Measurements from ENCODE around the gene ADAMTS17.

Gene ADAMTS17

DNA sequence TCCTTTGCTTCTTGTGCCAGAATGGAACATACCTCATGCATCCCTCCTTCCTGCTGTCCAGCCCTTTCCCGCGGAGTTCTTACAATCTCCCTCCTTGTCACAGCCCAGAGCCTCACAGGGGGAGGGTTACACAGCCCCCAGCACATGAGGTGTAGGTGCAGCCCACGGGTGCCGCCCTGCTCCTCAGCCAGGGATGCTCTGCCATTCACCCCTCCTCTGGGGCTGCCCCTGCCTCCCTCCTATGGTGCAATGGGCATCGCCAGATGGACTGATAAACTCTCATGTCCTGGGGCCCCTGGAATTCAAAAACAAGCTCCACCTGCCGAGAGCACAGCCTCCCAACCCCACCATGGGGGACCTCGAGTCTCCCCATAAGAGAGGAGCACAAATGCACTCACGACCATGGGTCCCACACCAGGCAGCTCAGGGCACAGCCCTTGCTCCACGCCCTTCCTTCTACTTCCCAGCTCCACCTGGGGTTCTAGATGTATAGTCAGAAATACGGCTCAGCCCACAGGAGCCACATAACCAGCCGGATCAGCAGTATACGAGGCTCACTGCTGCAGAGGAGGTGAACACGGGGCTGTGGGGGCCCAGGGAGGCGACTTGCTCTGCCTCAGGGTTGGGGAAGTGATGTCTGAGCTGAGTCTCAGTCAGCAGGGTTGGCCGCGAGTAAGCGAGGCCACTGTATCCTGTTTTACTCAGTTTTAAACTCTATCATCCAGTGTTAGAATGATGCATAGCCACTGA lies 338.8 kb downstream of the ADAMTS17 start:
- no peak for DNase-seq

DNA sequence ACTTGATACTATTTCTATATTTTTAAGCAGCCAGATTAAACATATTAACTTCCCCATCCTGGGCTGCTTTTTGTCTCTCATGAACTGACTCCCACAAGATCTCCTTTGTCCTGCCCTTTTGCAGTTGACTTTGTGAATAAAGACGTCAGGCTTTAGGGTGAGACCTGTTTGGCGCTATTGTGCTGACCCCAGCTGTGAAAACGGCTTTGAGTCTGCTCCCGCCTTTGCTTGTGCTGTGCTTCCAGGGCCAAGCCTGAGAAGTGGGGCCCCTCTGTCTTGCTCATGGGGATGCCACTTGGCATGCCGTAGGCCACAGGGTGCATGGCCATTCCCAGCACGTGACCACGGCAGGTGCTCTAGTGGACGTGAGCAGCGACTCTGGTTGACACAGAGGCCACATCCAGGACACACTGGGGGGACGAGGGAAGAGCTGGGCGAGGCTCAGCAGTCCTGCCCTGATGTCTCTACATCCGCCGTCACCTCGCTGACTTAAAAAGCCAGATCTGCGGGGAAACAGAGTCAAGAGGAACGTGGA lies 339.6 kb downstream of the ADAMTS17 start:
- no peak for DNase-seq

DNA sequence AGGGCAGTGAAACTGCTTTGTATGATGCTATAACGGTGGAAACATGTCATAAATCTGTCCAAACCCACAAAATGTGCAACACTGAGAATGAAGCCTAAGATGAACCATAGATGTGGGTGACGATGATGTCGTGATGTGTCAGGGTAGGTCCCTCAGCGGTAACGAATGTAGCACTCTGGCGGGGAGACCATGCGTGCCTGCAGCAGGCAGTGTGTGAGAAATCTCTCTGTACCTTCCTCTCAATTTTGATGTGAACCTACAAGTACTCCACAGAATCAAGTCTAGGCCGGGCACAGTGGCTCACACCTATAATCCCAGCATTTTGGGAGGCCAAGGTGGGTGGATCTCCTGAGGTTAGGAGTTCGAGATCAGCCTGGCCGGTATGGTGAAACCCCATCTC lies 340.4 kb downstream of the ADAMTS17 start:
- no peak for DNase-seq

DNA sequence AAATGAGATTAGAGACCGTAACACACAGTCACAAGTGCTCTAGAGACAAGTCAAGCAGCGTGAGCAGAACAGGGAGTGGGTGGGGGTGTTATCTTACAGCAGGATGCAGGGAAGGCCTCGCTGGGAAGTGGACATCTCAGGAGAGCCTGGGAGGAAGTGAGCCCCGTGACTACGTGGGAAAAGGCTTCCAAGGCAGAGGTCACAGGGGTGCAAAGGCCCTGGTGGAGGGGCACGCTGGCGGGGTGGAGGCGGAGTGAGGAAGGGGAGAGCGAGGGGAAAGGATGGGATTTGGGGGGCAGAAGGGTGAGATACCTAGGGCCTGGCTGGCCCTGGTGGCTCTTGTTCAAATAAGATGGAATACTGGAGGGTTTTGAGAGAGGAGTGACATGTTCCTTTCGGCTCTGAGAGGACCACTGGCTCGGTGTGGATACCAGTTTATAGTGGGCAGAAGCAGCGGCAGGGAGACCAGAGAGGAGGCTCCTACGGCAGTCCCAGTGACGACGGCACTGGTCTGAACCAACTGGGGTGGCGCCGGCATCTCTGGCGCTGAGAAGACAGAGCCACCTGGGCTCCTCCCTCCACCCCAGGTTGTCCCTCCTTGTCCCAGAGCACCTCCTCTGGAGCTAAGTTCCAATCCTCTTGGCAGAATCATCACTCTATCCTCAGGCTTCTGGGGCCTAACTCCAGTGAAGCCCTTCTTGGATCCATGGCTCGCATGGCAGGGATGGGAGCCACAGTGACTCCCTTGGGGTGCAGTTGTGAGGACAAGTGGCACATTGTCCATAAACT lies 342.3 kb downstream of the ADAMTS17 start:
- DNase-seq = no peak

DNA sequence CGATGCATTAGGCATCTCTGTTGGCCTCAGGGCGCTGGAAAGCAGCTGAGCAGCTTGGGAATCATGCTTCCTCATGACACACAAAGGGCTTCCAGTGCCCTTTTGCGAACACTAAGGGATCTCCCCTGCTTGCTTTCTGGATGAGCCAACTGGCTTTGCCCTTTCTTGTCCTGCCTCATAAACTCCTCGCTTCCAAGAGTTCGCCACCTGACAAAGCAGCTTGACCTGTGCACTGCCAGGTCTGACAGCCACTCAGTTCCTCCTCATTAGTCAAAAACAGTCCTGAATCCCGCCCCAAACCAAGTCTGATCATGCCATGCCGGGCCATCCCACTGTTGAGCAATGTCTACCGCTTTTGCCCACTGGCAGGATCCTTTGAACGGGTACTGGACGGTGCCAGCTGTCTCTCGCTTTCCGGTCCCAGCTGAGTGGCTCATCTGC lies 343.1 kb downstream of the ADAMTS17 start:
- no peak for DNase-seq

DNA sequence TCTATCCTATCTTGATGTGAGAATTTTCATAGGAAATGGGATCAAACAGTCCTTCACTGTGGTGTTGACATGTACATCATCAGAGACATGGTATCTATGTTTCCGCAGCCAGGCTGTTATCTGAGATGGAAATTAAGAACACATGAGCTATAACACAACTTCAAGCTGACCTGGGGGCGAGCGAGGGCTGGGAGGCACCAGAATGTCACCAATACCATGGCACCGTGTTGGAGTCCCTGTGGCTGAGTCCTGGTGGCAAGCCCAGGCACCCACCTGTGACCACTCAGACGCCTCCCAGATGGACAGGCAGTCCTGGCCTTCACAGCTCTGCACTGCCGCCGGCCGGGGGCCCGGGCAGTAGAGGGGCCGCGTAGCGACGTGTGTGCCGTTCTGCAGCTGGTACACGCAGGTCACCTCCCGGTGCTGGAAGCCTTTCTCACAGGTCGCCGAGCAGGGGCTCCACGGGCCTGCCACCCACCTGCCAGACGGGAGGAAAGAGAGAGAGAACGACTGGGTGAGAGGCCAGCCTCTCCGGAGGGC lies 344.6 kb downstream of the ADAMTS17 start:
- DNase-seq = no peak

DNA sequence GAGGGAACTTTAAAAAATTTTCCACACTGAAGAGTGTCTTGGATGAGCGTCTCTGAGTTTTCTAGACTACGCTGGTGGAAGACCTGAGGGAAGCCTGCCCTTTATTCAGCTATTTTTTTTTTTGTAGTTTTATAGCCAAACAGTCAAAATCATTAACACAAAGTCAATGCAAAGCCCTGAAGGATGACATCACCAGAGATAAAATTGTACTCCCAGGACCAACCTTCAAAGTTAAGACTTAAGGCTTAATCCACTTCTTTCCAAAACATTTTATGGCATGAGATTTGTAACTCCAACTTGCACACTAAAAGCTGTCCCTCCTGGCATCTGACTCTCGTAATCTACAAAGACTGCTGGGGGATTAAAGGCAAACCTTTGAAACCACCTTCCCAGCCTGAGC lies 345.1 kb downstream of the ADAMTS17 start:
- no peak for DNase-seq

DNA sequence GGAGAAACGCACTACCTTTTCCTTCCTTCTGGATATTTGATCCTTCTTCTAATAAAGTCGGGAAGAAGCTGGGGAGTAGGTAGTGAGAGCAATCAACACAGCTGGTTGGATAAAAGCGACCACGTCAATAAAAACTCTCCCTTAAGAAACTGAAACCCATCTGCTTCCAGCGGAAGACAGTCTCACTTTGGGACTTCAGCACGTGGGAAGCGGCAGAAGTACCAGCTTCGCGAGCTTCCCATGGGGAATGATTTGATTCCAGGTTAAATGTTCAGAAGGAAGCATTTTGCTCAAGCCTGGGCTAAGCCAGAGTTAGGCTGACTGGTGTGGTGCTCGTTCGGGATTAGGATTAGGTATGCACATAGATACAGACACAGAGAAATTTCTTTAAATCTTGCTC lies 346.2 kb downstream of the ADAMTS17 start:
- no peak for DNase-seq

DNA sequence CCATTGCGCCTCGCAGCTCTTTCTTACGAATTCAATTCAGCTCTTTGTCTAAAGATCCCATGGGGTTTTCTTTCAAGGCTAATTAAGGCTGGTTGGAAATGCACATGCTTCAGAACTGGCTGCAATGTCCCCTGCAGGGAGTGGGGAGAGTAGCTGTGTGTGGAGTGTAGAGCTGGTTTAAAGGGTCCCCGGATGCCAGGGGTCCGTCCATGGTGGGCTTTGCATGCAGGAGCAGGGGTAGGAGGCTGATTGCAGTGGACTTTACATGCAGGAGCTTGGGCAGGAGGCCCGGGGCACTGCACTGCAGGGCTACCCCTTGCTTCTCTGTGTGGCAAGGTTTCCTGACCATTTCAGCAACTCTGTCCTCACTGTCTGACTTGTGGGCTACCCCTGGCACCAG lies 346.9 kb downstream of the ADAMTS17 start:
- DNase-seq = peak in 1 of 2 experiments; percentile 22

DNA sequence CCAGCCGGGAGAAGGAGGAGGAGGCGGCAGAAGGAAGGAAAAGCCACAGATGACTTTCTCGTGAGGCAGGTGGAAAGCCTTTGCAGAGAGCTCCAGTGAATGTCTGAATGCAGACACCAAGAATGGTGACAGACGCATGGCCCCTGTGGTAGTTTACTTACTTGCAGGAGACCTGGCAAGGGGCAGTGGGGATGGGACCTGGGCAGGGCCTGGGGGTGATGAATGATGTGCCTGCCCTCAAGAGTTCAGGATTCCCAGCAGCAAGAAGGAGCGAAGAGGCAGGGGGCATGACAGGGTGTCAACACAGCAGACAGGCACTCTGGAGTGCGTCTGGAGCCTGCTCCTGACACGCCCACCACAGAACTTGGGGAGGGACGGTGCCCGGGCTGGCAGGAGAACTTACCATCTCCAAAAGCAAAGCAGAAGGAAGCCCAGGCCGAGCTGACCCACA lies 348.1 kb downstream of the ADAMTS17 start:
- no peak for DNase-seq

DNA sequence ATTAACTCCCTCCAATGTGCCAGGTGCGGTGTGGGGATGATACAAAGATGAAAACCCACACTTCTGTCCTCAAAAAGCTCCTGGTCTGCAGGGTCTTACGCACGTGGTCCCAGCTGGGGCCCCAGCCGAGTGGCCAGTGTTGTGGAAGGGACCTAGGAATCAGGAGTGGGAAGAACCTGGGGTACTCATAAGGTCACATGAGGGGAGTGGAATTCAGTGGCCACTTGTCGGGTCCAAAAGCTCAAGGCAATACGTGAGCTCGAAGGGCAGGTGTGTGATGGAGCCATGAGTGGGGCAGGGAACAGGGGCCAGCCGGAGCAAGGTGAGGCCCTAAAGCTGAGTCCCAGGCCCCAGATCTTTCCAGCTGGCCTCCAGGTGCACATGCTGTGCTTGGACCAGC lies 348.5 kb downstream of the ADAMTS17 start:
- DNase-seq = no peak

DNA sequence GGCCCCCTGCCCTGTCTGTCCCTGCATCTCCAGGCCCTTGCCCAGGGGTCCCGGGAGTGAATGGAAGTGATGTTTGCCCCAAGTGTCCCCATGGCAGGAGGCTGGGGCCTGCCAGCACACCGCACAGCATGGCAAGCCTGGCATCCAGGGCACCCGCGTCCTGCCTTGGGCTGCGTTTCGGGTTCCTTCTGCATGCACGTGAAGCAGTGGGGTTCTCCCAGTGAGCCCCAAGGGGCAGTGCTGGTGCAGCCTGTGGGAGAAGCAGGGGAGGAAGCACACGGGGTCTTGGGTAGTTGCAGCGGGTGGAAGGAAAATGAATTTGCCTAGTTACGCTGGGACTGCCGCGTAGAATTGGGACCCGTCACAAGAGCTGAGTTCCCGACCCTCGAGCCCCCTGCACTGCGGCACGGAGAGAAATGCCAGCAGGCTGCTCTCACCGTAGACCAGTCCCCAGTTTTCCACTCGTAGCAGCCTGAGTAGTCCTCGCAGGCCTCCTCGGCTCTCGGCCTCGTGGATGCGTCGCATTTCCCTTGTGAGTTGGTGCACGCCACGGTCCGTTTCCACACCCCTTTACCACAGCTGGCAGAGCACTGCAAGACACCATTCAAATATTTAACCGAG lies 349.1 kb downstream of the ADAMTS17 start:
- no peak for DNase-seq

DNA sequence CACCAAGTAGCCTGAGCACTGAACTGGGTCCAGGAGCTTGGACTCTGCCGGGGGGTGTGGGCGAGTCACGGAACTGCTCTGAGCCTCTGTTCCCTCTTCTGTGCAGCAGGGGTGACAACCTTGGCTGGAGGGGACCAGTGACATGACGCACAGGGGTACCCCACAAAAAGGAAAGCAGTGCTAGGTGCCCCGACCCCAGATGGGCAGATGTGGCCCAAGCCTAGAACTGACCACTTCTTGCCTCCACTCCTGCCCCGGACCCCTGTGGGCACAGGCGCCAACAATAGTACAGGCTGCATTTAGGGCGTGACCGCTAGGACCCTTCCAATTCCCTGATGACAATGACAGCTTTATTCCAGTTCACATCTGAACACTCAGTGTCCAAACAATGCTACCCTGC lies 352.7 kb downstream of the ADAMTS17 start:
- DNase-seq = no peak

DNA sequence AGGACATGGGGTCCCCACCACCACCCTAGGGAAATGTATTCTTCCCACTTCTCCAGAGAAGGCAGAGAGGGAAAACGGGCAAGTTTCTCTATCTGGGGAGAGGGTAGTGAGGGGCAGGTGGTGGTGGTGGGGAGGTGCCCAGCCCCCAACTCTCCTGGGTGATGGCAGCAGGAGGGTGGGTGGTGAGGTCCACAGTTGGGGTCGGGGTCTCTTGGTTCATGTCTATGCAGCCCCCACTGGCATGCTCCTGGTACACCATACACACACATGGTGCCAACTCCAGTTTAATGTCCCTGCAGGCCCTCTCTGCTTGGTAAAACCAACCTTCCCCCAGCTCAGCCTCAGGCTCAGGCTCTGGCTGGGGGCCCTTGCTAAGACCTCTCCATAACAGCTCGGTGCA lies 354.1 kb downstream of the ADAMTS17 start:
- DNase-seq = no peak

DNA sequence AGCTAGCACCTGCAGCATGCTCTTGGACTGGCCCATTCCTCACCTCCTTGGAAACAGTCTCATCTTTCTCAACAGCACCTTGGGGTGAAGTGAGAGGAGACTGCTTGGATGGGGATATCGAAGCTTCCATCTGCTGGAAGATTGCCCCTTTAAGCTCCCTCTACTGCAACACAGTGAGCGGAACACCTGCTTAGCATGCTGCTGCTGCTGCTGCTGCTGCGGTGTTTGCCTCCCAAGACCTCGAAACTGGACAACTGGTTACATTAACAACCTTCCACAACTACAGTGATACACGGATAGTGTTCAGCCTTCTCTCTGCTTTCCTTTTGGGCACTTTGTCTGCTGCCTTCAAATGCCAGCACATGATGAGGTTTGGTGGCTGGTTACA lies 354.7 kb downstream of the ADAMTS17 start:
- no peak for DNase-seq

DNA sequence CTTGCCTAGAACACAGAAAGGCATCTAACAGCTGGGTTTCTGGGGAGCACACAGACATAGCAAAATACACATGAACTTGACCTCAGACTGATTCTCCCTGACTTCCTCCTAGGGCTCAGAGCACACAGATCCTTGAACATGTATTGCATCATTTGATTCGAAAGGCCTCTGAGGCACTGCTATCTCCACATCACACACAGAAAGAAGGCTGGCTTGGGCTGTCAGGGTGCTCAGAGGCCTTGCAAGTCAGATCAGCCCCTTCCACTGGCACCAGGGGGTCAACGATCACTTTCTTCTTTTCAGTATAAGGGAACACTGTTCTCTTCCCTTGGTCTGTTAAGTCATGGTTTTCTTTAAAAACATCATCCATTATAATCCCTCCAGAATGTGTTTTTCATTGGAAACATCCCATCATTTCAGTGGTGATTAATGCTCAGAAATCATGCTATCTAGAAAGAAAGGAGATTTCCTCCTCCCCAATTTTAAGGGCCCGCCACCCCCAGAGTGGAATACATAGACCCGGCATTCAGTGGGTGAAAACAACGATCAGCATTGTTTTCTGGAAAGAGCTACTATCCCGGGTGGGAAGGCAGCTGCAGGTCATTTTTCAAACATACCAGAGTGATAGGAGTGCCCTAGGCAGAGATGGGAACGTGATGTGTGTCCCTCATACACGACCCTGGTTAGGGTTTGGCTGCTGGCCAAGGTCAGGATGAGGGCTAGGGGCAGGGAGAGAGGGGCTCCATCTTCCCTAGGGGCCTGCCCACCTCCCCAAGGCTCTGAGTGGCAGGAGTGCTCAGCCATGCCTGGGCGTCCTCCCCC lies 355.3 kb downstream of the ADAMTS17 start:
- no peak for DNase-seq

DNA sequence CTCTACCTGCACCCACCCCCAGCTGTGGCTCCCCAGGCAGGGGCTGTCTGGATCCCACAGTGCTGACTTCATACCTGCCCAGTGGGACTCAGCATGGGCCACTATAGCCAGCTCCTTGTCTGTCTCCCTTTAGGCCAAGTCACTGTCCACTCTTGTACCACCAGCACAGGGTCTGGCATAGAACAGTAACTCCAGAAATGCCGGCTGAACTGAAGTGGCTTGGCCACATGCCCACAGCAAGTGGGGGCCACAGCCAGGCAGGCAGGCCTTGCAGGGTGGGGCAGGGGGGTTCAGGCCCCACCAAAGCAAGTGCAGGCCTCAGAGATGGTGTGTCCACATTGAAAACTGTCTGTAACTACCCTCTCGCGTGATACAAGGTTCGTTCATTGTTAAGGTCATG lies 355.9 kb downstream of the ADAMTS17 start:
- no peak for DNase-seq

DNA sequence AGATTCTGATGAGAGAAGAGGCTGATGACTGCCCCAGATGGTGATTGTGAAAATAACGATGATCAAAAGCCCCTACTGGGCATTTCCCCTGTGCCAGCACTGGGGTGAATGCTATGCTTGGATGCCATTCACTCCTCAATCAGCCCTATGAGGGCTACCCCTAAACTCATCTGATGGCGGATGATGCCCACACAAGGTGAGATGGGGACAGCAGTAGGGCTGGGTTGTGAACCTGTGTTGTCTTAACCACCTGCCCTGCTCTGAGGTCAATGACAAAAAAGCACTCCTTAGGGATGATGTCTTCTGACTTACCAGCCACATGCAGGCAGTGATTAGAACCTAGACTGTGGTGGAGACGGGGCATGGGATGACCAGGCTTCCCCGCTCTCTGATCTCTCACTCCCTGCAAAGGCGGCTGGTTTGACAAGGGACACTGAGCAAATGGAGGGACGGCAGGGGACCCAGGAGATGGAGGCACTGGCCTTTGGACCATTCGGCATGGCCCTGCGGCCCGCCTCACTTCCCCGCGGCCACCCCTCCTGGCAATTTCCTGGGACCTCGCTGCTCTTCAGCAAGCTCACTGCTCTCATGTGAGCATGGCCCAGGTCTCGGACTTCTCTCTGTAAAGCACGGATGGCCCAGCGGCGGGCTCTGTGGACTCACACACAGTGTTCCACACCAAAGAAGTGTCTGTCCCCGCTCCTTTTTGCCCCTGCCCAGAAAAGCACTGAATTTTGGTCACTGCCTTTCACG lies 357.1 kb downstream of the ADAMTS17 start:
- DNase-seq = no peak

DNA sequence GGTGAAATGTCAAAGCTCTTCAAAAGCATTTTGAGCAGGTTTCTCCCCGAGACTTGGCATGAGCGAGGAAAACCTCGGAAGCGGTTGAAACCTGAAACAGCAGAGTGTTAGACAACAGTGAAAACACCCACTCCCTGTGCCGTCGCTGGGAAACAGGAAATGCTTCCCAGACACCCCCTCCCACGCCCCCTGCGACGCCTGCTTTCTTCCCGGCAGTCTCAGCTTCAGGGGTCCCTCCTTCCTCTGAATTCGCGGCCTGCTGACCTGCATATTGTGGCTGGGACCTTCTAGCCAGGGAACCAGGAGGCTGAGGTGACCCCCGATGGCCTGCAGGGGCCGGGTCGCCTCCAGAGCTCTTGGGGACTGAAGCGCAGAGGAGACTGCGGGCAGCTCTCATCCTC lies 357.9 kb downstream of the ADAMTS17 start:
- DNase-seq = no peak

DNA sequence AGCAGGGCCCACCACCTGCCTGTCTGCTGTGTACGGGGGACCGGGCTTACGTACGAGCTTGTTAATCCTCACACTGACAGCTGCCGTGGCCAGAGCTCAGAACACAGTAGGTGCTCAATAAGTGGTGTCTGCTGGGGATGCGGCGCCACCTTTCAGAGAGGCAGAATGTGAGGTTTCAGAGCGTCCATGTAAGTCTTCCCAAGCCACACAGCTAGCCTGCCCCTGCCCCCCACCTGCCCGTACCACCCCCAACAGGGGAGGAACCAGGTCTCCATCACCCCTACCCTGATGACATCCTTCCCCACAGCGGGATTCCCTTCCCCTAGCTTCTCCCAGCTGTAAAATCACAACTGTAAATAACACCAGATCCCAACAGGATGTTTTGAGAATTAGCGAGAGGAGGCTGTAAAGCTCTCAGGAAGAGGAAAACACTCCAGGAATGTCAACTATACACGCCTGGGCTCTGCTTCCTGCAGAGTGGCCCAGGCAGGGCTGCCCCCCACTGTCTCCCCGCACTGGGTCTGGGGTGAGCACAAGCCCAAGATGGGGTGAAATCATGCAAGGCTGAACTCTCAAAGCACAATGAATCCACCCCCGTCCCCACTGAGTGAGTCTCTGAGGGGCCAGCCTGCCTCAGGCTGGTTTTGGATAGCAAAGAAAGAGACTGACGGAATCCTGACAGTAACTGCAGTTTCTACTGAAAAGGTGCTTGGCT lies 358.4 kb downstream of the ADAMTS17 start:
- no peak for DNase-seq

DNA sequence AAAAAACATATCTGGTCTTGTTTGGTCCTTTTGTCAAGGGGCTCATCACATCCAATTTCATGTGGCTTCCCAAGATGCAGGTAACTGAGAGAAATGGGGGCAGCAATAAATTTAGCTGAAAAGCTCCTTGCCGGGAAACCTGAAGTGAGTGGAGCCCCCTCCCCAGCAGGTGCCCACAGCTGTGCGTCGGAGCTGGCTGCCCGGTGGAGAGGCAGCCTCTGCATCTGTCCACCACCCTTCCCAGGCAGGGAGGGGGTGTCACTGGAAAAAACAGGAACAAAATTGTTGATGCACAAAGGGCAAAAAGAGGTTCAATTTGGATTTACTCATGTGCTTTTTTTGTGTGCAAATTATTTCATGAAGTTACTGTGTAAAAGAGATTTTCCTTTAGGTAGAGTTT lies 359.1 kb downstream of the ADAMTS17 start:
- no peak for DNase-seq

Data from NCI-H526 (cell line).